Mucosa of stomach (tissue), 1 donor: Measurements from ENCODE around the gene RAB10.
"Not testable (repeated sequence)": the region's sequence is repeated elsewhere in the genome, so short reads cannot be mapped to it uniquely, and the experiment has no call there.

Experiments used
- H3K27me3 ChIP-seq: one replicate; pipeline ENCODE4 v1.7.0; 2013; ENCODE audit warnings: mild to moderate bottlenecking, low read length; ENCODE audit not compliant: control insufficient read depth, insufficient read depth
- H3K36me3 ChIP-seq: one replicate; pipeline ENCODE4 v1.7.0; 2013; ENCODE audit warnings: low read length; ENCODE audit not compliant: control insufficient read depth, insufficient read depth
- H3K4me1 ChIP-seq: one replicate; pipeline ENCODE4 v1.7.0; 2013; ENCODE audit warnings: mild to moderate bottlenecking, low read length; ENCODE audit not compliant: control insufficient read depth, insufficient read depth
- H3K4me3 ChIP-seq: one replicate; pipeline ENCODE4 v1.7.0; 2013; ENCODE audit warnings: low read length
- H3K9ac ChIP-seq: one replicate; pipeline ENCODE4 v1.7.0; 2013; ENCODE audit warnings: mild to moderate bottlenecking, low read length, moderate library complexity
- H3K9me3 ChIP-seq: one replicate; pipeline ENCODE4 v1.7.0; 2013; ENCODE audit warnings: mild to moderate bottlenecking, low read length, moderate library complexity; ENCODE audit not compliant: control insufficient read depth
- donor health status: Pancreatic carcinoma.

RAB10 gene

DNA sequence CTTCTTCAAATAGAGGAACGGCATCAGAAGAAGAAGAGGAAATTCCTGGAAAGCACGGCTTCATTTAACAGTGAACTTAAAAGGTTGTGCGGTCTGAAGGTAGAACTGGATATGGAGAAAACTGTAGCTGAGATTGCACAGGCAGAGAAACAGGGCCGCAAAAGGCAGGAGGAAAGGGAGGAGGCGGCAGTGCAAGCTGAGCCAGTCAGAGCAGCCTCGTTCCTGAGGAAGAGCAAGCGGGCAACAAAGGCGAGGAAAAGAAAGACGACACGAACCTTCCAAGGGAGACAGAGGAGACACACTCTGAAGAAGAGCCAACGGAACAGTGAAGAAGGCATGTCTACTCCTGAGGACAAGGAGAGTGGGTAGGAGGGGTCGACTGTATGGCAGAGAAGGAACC lies 116.4 kb downstream of the RAB10 start:
- no peaks in the 10 kb centered on the region for H3K9me3 ChIP-seq
- peaks cover 1% of the 10 kb centered on the region for H3K4me1 ChIP-seq
- no peaks in the 10 kb centered on the region for H3K36me3 ChIP-seq
- peaks cover 10% of the 10 kb centered on the region for H3K27me3 ChIP-seq
- no peak overlapping the region for H3K9ac ChIP-seq
- no peak overlapping the region for H3K4me3 ChIP-seq

GRCh38 chr2:26157580-26157979 lies 123.7 kb downstream of the RAB10 start:
- Histone ChIP-seq H3K9ac (no peak overlapping the region), H3K9me3 (no peaks in the 10 kb centered on the region), H3K27me3 (no peaks in the 10 kb centered on the region), H3K36me3 (no peaks in the 10 kb centered on the region), H3K4me1 (no peaks in the 10 kb centered on the region), H3K4me3 (no peak overlapping the region)

GRCh38 chr2:26161926-26162325 lies 128.0 kb downstream of the RAB10 start:
- Histone ChIP-seq H3K4me3 (no peak overlapping the region), H3K27me3 (no peaks in the 10 kb centered on the region), H3K9me3 (no peaks in the 10 kb centered on the region), H3K4me1 (no peaks in the 10 kb centered on the region), H3K36me3 (no peaks in the 10 kb centered on the region), H3K9ac (no peak overlapping the region)

- Histone ChIP-seq H3K27me3 (no peaks in the 10 kb centered on the region), H3K9me3 (no peaks in the 10 kb centered on the region), H3K36me3 (no peaks in the 10 kb centered on the region), H3K4me3 (no peak overlapping the region), H3K4me1 (no peaks in the 10 kb centered on the region), H3K9ac (no peak overlapping the region)
Measured at GRCh38 chr2:26162963-26163362, 129.1 kb downstream of the RAB10 start.

GRCh38 chr2:26164231-26164630 lies 130.3 kb downstream of the RAB10 start:
- Histone ChIP-seq H3K9ac (no peak overlapping the region), H3K27me3 (no peaks in the 10 kb centered on the region), H3K9me3 (no peaks in the 10 kb centered on the region), H3K4me3 (no peak overlapping the region), H3K4me1 (no peaks in the 10 kb centered on the region), H3K36me3 (no peaks in the 10 kb centered on the region)

- Histone ChIP-seq H3K4me1 (no peaks in the 10 kb centered on the region), H3K27me3 (no peaks in the 10 kb centered on the region), H3K36me3 (no peaks in the 10 kb centered on the region), H3K4me3 (no peak overlapping the region), H3K9ac (no peak overlapping the region), H3K9me3 (no peaks in the 10 kb centered on the region)
Measured at GRCh38 chr2:26164641-26165211, 130.8 kb downstream of the RAB10 start.

DNA sequence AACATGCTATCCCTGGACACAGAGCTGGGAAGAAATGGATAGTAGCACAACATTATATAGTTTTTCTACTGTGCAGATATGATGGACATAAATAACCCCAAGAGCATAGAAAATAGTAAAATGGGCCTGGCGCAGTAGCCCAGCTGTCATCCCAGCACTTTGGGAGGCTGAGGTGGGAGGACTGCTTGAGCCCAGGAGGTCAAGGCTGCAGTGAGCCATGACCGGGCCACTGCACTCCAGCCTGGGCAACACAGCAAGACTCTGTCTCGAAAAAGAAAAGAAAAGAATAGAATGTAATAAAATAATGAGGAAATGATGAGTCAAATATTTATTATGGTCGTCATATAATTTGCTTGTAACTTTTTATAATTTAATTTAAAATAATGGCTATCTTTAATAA lies 131.5 kb downstream of the RAB10 start:
- Histone ChIP-seq H3K9ac (no peak overlapping the region), H3K4me3 (no peak overlapping the region), H3K36me3 (no peaks in the 10 kb centered on the region), H3K4me1 (no peaks in the 10 kb centered on the region), H3K27me3 (no peaks in the 10 kb centered on the region), H3K9me3 (no peaks in the 10 kb centered on the region)

GRCh38 chr2:26166541-26166940 lies 132.7 kb downstream of the RAB10 start:
- H3K4me3 ChIP-seq, H3K9me3 ChIP-seq, H3K36me3 ChIP-seq, H3K4me1 ChIP-seq, H3K9ac ChIP-seq, H3K27me3 ChIP-seq: not testable (repeated sequence)

GRCh38 chr2:26168785-26169184 lies 134.9 kb downstream of the RAB10 start:
- no peaks in the 10 kb centered on the region for H3K36me3 ChIP-seq
- no peaks in the 10 kb centered on the region for H3K9me3 ChIP-seq
- no peak overlapping the region for H3K4me3 ChIP-seq
- H3K9ac ChIP-seq = no peak overlapping the region
- no peaks in the 10 kb centered on the region for H3K4me1 ChIP-seq
- peaks cover 13% of the 10 kb centered on the region for H3K27me3 ChIP-seq

DNA sequence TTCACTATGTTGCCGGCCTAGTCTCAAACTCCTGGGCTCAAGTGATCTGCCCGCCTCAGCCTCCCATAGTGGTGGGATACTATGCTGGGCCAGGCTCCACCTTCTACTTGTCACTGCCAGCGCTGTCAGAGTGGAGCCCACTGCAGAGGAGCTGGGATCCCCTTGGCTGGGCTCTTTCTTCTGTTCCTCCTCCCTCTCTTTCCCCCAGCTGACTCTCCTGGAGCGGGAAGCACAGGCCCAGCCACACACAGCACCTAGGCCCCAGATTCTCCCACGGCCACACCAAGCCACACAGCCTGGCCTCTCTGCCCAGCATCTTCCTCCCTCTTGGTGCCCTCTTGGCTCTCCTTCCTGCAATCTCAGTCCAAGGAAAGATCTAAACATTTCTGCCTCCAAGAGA lies 135.3 kb downstream of the RAB10 start:
- H3K4me1 ChIP-seq = no peaks in the 10 kb centered on the region
- no peak overlapping the region for H3K9ac ChIP-seq
- H3K27me3 ChIP-seq = peaks cover 17% of the 10 kb centered on the region
- no peak overlapping the region for H3K4me3 ChIP-seq
- no peaks in the 10 kb centered on the region for H3K9me3 ChIP-seq
- H3K36me3 ChIP-seq = no peaks in the 10 kb centered on the region

DNA sequence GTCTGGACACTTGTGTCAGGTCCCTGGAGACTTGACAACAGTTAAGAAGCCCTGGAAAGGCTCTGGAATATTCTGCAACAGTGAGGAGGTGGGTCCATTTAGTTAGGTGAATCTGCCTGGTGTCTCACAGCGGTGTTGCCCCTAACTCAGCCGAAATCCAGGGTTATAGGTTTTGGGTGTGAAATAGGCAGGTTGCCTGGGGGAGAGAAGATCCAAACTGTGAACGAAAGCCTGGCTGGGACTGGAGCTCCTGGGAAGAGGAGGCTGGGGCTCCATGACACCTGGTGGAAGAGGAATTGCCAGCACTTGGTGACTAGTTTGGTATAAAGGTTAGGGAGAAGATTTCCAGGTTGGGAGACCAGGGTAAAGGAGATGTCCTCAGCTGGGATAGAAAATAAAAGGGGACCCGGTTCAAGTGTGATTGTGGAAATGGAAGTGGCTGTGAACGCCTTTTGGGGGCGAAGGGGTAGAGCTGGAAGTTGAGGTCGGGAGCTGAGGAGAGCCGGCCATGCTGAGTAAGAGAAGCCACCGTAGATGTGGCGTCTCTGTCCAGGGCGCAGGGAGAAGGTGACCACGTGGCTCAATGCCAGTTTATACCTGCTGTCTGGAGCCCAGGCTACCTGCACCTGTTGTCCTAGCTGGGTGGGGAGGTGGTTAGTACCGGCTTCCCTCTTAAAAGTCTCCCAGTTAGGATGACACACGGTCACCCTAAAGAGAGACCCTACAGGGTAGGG lies 136.0 kb downstream of the RAB10 start:
- H3K9ac ChIP-seq = no peak overlapping the region
- no peak overlapping the region for H3K4me3 ChIP-seq
- no peaks in the 10 kb centered on the region for H3K36me3 ChIP-seq
- H3K9me3 ChIP-seq = no peaks in the 10 kb centered on the region
- peaks cover 24% of the 10 kb centered on the region for H3K27me3 ChIP-seq
- no peaks in the 10 kb centered on the region for H3K4me1 ChIP-seq

DNA sequence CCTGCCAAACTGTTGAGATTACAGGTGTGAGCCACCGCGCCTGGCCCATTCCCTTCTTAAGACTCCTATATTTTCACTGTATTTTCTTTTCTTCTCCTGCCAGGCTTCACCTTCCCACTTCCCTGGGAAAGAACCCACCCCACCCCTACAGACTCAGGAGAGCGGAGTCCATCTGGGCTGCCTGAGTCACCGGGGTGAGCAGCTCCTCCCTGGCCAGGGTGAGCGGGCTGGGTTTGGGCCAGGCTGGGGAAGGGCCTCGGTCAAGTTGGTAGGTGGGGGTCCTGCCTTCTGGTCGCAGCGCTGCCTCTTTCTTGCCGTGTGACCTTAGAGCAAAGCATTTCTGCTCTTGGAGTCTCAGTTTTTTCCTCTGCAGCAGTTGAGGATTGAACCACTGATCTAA lies 136.9 kb downstream of the RAB10 start:
- Histone ChIP-seq H3K9me3 (no peaks in the 10 kb centered on the region), H3K9ac (no peak overlapping the region), H3K4me3 (no peak overlapping the region), H3K4me1 (no peaks in the 10 kb centered on the region), H3K27me3 (peaks cover 33% of the 10 kb centered on the region), H3K36me3 (no peaks in the 10 kb centered on the region)
